Activated B cell treated with CpG ODN at 0.5 μM for 24 hours (primary cell): ENCODE measurements around the gene PNMA5. TPM values are rescaled to one million over a fixed set of nuclear protein-coding genes. Genes with fewer than 3 reads are reported as not detected.
"Not testable (repeated sequence)": the region's sequence is repeated elsewhere in the genome, so short reads cannot be mapped to it uniquely, and the experiment has no call there.

Source experiments
- ATAC-seq: fragments of 200-7000 bp; cut with Tn5 transposase; one replicate; pipeline ENCODE4 v1.10.0; 2021; ENCODE audit warnings: low read depth, mild to moderate bottlenecking, moderate library complexity
- CTCF ChIA-PET: fragments of 350-600 bp; sonication (Branson Sonifier 250); formaldehyde crosslinking; loops from one replicate; lab custom pipeline; 2021; ENCODE audit warnings: antibody characterized with exemption; lab: Charles Lee
- POLR2A ChIA-PET: fragments of 350-600 bp; sonication (Branson Sonifier 250); formaldehyde crosslinking; loops from one replicate; lab custom pipeline; 2021; ENCODE audit warnings: antibody characterized with exemption; lab: Charles Lee
- DNase-seq: peaks from one replicate; pipeline ENCODE4 v3.0.0; 2022
- H3K27ac Mint-ChIP-seq: one replicate; pipeline ENCODE4 v1.8.0; 2020; ENCODE audit warnings: mixed read lengths
- H3K27me3 Mint-ChIP-seq: one replicate; pipeline ENCODE4 v1.8.0; 2021; ENCODE audit warnings: mixed read lengths
- H3K36me3 Mint-ChIP-seq: one replicate; pipeline ENCODE4 v1.8.0; 2021; ENCODE audit warnings: low read depth, mixed read lengths
- H3K4me1 Mint-ChIP-seq: one replicate; pipeline ENCODE4 v1.8.0; 2021; ENCODE audit warnings: mixed read lengths
- H3K4me3 Mint-ChIP-seq: one replicate; pipeline ENCODE4 v1.8.0; 2020; ENCODE audit warnings: mild to moderate bottlenecking, mixed read lengths
- H3K9me3 Mint-ChIP-seq: one replicate; pipeline ENCODE4 v1.8.0; 2020; ENCODE audit warnings: mixed read lengths
- intact Hi-C: fragments of 100-400 bp; cut with micrococcal nuclease; formaldehyde crosslinking; loops from one replicate; pipeline ENCODE4 v1.15.1; 2024
- total RNA-seq: library from RNA; stranded (reverse); gene quantifications from 2 replicates; pipeline ENCODE4 v1.2.3, GENCODE V29; 2022
- TF ChIP-seq, protein P1 (sequence below): fragments of 200-600 bp; IDR thresholded peaks from one replicate; pipeline ENCODE4 v1.8.0; 2022; ENCODE audit warnings: antibody characterized with exemption, mild to moderate bottlenecking

PNMA5 gene
- total RNA-seq, 1 donor from 2014 or later: not detected

DNA sequence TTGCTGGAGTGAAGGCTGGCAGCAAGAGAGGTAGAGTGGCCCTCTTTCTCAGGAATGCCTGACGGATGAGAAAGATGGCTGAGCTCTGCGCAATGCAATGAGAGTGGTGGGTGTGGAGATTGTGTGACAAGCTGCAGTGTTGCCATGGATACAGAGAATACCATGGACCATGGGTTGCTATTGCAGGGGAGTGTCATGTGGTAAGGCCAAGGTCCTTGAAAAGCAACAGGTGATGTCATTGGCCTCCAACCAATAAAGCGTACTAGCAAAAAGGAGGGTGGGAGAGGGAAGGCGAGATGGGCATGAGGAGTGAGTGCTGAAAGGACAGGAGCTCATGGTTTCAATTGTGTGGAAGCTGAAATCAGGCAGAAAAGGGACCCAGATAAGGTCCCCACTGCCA is 1.8 kb downstream of the PNMA5 start:
- Mint-ChIP-seq H3K4me1 (peaks cover 17% of the 10 kb centered on the region), H3K9me3 (no peaks in the 10 kb centered on the region), H3K4me3 (no peak overlapping the region), H3K36me3 (no peaks in the 10 kb centered on the region), H3K27me3 (no peaks in the 10 kb centered on the region), H3K27ac (no peak overlapping the region)
- DNase-seq: no peak
- POLR2A ChIA-PET: no interaction called here
- intact Hi-C loops: no loop called here
- TF ChIP-seq, protein P1, sequence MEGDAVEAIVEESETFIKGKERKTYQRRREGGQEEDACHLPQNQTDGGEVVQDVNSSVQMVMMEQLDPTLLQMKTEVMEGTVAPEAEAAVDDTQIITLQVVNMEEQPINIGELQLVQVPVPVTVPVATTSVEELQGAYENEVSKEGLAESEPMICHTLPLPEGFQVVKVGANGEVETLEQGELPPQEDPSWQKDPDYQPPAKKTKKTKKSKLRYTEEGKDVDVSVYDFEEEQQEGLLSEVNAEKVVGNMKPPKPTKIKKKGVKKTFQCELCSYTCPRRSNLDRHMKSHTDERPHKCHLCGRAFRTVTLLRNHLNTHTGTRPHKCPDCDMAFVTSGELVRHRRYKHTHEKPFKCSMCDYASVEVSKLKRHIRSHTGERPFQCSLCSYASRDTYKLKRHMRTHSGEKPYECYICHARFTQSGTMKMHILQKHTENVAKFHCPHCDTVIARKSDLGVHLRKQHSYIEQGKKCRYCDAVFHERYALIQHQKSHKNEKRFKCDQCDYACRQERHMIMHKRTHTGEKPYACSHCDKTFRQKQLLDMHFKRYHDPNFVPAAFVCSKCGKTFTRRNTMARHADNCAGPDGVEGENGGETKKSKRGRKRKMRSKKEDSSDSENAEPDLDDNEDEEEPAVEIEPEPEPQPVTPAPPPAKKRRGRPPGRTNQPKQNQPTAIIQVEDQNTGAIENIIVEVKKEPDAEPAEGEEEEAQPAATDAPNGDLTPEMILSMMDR: no peak
- ATAC-seq: no peak
- CTCF ChIA-PET: no interaction called here

- Mint-ChIP-seq H3K27me3 (no peaks in the 10 kb centered on the region), H3K4me3 (no peak overlapping the region), H3K27ac (no peak overlapping the region), H3K4me1 (peaks cover 17% of the 10 kb centered on the region), H3K36me3 (no peaks in the 10 kb centered on the region), H3K9me3 (no peaks in the 10 kb centered on the region)
- TF ChIP-seq, protein P1: no peak
- intact Hi-C loops: no loop called here
- no peak for DNase-seq
- POLR2A ChIA-PET: no interaction called here
- ATAC-seq: no peak
- CTCF ChIA-PET: no interaction called here
These were observed 2.8 kb downstream of the PNMA5 start for GRCh38 chrX:152991123-152991522.

DNA sequence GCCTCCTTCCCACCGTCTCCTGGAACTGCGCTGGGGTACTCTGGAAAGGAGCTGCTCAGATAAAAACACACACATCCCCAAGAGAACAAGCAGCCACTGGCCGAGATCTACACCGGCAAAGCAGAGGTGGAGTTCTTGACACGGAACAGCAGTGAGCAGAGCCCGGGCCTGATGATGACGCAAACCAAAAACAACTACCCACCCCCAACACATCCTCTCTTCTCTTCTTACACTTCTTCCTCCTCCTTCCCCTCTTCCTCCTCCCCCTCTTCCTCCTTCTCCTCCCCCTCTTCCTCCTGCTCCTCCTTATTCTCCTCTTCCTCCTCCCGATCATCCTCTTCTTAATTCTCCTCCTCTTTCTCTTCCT is 4.6 kb downstream of the PNMA5 start:
- DNase-seq: no peak
- CTCF ChIA-PET: no interaction called here
- POLR2A ChIA-PET: no interaction called here
- TF ChIP-seq, protein P1: no peak
- Mint-ChIP-seq H3K9me3 (no peaks in the 10 kb centered on the region), H3K4me3 (peak overlapping the region; percentile 69), H3K27ac (peak overlapping the region; percentile 82), H3K4me1 (peaks cover 17% of the 10 kb centered on the region), H3K36me3 (no peaks in the 10 kb centered on the region), H3K27me3 (no peaks in the 10 kb centered on the region)
- intact Hi-C loops: no loop called here
- peak; percentile 80 for ATAC-seq

- Mint-ChIP-seq H3K4me3 (peak overlapping the region; percentile 69), H3K27me3 (no peaks in the 10 kb centered on the region), H3K9me3 (no peaks in the 10 kb centered on the region), H3K4me1 (peaks cover 17% of the 10 kb centered on the region), H3K36me3 (no peaks in the 10 kb centered on the region), H3K27ac (peak overlapping the region; percentile 82)
- TF ChIP-seq, protein P1: no peak
- ChIA-PET POLR2A (no interaction called here), CTCF (no interaction called here)
- no peak for DNase-seq
- intact Hi-C loops: no loop called here
- ATAC-seq: peak; percentile 68
These were observed 5.2 kb downstream of the PNMA5 start for GRCh38 chrX:152988536-152989291.

GRCh38 chrX:152987801-152988200 is 6.1 kb downstream of the PNMA5 start:
- no peaks in the 10 kb centered on the region for H3K36me3 Mint-ChIP-seq

DNA sequence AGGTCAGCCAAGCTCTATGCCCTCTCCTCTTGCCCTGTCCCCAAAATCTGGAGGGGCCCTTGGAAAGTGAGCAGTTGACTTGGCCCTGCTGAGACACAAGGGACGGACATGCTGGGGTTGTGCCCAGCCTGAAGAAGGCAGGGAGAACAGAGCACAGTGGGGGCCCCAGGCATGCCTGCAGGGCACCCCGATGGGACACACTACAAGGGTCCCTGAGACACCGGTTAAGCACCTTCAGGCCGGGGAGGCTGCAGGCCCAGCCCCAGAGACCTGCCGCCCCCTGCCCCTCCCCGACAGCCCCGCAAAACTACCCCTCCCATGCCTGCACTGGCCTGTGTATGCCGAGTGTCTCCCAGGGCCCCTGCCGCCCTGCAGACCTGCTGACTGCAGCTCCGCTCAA is 6.8 kb downstream of the PNMA5 start:
- CTCF ChIA-PET, H3K36me3 Mint-ChIP-seq, H3K9me3 Mint-ChIP-seq, H3K27ac Mint-ChIP-seq, intact Hi-C loops, H3K4me3 Mint-ChIP-seq, DNase-seq, ATAC-seq, H3K27me3 Mint-ChIP-seq, POLR2A ChIA-PET: not testable (repeated sequence)
- H3K4me1 Mint-ChIP-seq: peaks cover 17% of the 10 kb centered on the region

More at GRCh38 chrX:152987801-152988200, 6.1 kb downstream of the PNMA5 start:
- Mint-ChIP-seq H3K27ac (no peak overlapping the region), H3K27me3 (no peaks in the 10 kb centered on the region), H3K9me3 (no peaks in the 10 kb centered on the region), H3K4me3 (no peak overlapping the region), H3K4me1 (peaks cover 17% of the 10 kb centered on the region)
- DNase-seq (no peak), ATAC-seq (no peak)
- TF ChIP-seq, protein P1: no peak
- POLR2A ChIA-PET: no interaction called here
- CTCF ChIA-PET: no interaction called here
- intact Hi-C loops: no loop called here

GRCh38 chrX:152985383-152985782 is 8.5 kb downstream of the PNMA5 start:
- intact Hi-C loops, H3K27me3 Mint-ChIP-seq, POLR2A ChIA-PET, H3K27ac Mint-ChIP-seq, H3K9me3 Mint-ChIP-seq, ATAC-seq, CTCF ChIA-PET, DNase-seq, H3K36me3 Mint-ChIP-seq, H3K4me3 Mint-ChIP-seq: not testable (repeated sequence)
- peaks cover 17% of the 10 kb centered on the region for H3K4me1 Mint-ChIP-seq
